Neuronal stem cell (in vitro differentiated cells): ENCODE data around the gene NTRK1.

Source experiments
- DNase-seq: peaks from one replicate; pipeline ENCODE4 v3.0.0-alpha.2; 2013; ENCODE audit warnings: low spot score
- H2AFZ ChIP-seq: one replicate; pipeline ENCODE4 v1.6.1; 2013; ENCODE audit warnings: mild to moderate bottlenecking, low read length, inconsistent platforms
- H2AK5ac ChIP-seq: 2 replicates; pipeline ENCODE4 v1.6.1; 2013; ENCODE audit warnings: low read depth, mild to moderate bottlenecking, inconsistent platforms, low read length, moderate library complexity, mixed read lengths
- H2BK120ac ChIP-seq: 2 replicates; pipeline ENCODE4 v1.6.1; 2013; ENCODE audit warnings: low read depth, mild to moderate bottlenecking, inconsistent platforms, low read length, moderate library complexity, mixed read lengths
- H2BK12ac ChIP-seq: one replicate; pipeline ENCODE4 v1.6.1; 2013; ENCODE audit warnings: low read length, inconsistent platforms
- H2BK15ac ChIP-seq: 2 replicates; pipeline ENCODE4 v1.6.1; 2013; ENCODE audit warnings: mild to moderate bottlenecking, low read length, inconsistent platforms, mixed read lengths
- H2BK5ac ChIP-seq: one replicate; pipeline ENCODE4 v1.6.1; 2013; ENCODE audit warnings: inconsistent platforms, mild to moderate bottlenecking, low read length, moderate library complexity
- H3K14ac ChIP-seq: one replicate; pipeline ENCODE4 v1.6.1; 2013; ENCODE audit warnings: low read length, inconsistent platforms
- H3K18ac ChIP-seq: 2 replicates; pipeline ENCODE4 v1.6.1; 2013; ENCODE audit warnings: low read length, inconsistent platforms
- H3K23ac ChIP-seq: 2 replicates; pipeline ENCODE4 v1.6.1; 2013; ENCODE audit warnings: low read depth, mild to moderate bottlenecking, mixed read lengths, low read length, inconsistent platforms; ENCODE audit not compliant: poor library complexity
- H3K27ac ChIP-seq: replicated peaks from 3 replicates; pipeline ENCODE4 v1.5.1; 2013; ENCODE audit warnings: low read length, inconsistent platforms
- H3K27me3 ChIP-seq, 3 experiments: 2 replicates each; pipeline ENCODE4 v1.6.1; 2013; ENCODE audit warnings: low read length in 3 of 3, mild to moderate bottlenecking in 2 of 3, inconsistent platforms in 1 of 3, low read depth in 1 of 3, mixed read lengths in 1 of 3, moderate library complexity in 1 of 3; ENCODE audit not compliant: control insufficient read depth in 3 of 3, insufficient read depth in 3 of 3
- H3K36me3 ChIP-seq, 2 donors: replicated peaks in 1 of 2; 2 replicates each; pipeline ENCODE4 v1.6.1; 2013; ENCODE audit warnings: low read length in 2 of 2; ENCODE audit not compliant: control insufficient read depth in 2 of 2, insufficient read depth in 2 of 2
- H3K4ac ChIP-seq: 2 replicates; pipeline ENCODE4 v1.6.1; 2013; ENCODE audit warnings: inconsistent platforms, mild to moderate bottlenecking, low read length, moderate library complexity
- H3K4me1 ChIP-seq, 2 donors: 1 replicate in 1 of 2; 2 replicates in 1 of 2; pipeline ENCODE4 v1.6.1; 2013; ENCODE audit warnings: low read length in 2 of 2, low read depth in 1 of 2; ENCODE audit not compliant: control insufficient read depth in 2 of 2, insufficient read depth in 1 of 2
- H3K4me2 ChIP-seq: one replicate; pipeline ENCODE4 v1.6.1; 2013; ENCODE audit warnings: mild to moderate bottlenecking, low read length, inconsistent platforms; ENCODE audit not compliant: insufficient read depth, poor library complexity, severe bottlenecking
- H3K4me3 ChIP-seq, 2 donors: 2 replicates each; pipeline ENCODE4 v1.5.1; 2013; ENCODE audit warnings: low read length in 2 of 2, mild to moderate bottlenecking in 2 of 2, inconsistent platforms in 1 of 2, moderate library complexity in 1 of 2
- H3K79me1 ChIP-seq: one replicate; pipeline ENCODE4 v1.6.1; 2013; ENCODE audit warnings: low read depth, mild to moderate bottlenecking, inconsistent platforms, low read length, moderate library complexity
- H3K9ac ChIP-seq: one replicate; pipeline ENCODE4 v1.6.1; 2013; ENCODE audit warnings: mild to moderate bottlenecking, low read depth, low read length, inconsistent platforms; ENCODE audit not compliant: poor library complexity
- H3K9me3 ChIP-seq, 2 donors: replicated peaks in 1 of 2; 2 replicates each; pipeline versions ENCODE3 to v1.6.1; 2013; ENCODE audit warnings: low read length in 2 of 2, mild to moderate bottlenecking in 2 of 2, inconsistent platforms in 1 of 2, low read depth in 1 of 2, mixed read lengths in 1 of 2, moderate library complexity in 1 of 2; ENCODE audit not compliant: control insufficient read depth in 2 of 2, insufficient read depth in 1 of 2
- H4K8ac ChIP-seq: one replicate; pipeline ENCODE4 v1.6.1; 2013; ENCODE audit warnings: low read depth, mild to moderate bottlenecking, inconsistent platforms, low read length, moderate library complexity
- H4K91ac ChIP-seq: one replicate; pipeline ENCODE4 v1.6.1; 2013; ENCODE audit warnings: low read length, low read depth, mild to moderate bottlenecking, inconsistent platforms; ENCODE audit not compliant: poor library complexity
- WGBS, 2 donors: extraction: QIAGEN DNeasy Blood & Tissue Kit; methylation state at CpG; one replicate each; pipeline ENCODE4 v1.1.7; 2013; ENCODE audit warnings: missing lambda C conversion rate in 2 of 2, mixed read lengths in 1 of 2; ENCODE audit not compliant: insufficient read length in 2 of 2, insufficient replicate concordance in 1 of 2; ENCODE audit errors: extremely low coverage in 2 of 2; 5-methylcytosine and 5-hydroxymethylcytosine counted together

NTRK1 gene

GRCh38 chr1:156887734-156888133 lies 27.1 kb downstream of the NTRK1 start:
- no peaks in the 10 kb centered on the region for H3K79me1 ChIP-seq
- no peak overlapping the region for H4K8ac ChIP-seq
- no peaks in the 10 kb centered on the region for H3K36me3 ChIP-seq
- H2BK120ac ChIP-seq: no peak overlapping the region
- peak overlapping the region; percentile 56 for H3K9ac ChIP-seq
- H3K27ac ChIP-seq: no peak overlapping the region
- H2AK5ac ChIP-seq: peak overlapping the region; percentile 95
- no peak overlapping the region for H2BK5ac ChIP-seq
- peaks cover 5 to 23% of the 10 kb centered on the region in 2 donors for H3K4me1 ChIP-seq
- H3K18ac ChIP-seq: no peak overlapping the region
- no peak overlapping the region for H2BK15ac ChIP-seq
- H4K91ac ChIP-seq: no peak overlapping the region
- H3K27me3 ChIP-seq: peaks cover 0 to 75% (median 17%) of the 10 kb centered on the region in 3 experiments
- H3K4me3 ChIP-seq: no peak overlapping the region
- DNase-seq: no peak
- H3K23ac ChIP-seq: no peak overlapping the region
- H3K4me2 ChIP-seq: no peak overlapping the region
- H3K14ac ChIP-seq: no peak overlapping the region
- no peak overlapping the region for H3K4ac ChIP-seq
- H2AFZ ChIP-seq: no peak overlapping the region
- H3K9me3 ChIP-seq: no peaks in the 10 kb centered on the region
- H2BK12ac ChIP-seq: no peak overlapping the region
- no CpG with 5 or more reads among the region's 6 CpGs for WGBS, 2 donors

DNA sequence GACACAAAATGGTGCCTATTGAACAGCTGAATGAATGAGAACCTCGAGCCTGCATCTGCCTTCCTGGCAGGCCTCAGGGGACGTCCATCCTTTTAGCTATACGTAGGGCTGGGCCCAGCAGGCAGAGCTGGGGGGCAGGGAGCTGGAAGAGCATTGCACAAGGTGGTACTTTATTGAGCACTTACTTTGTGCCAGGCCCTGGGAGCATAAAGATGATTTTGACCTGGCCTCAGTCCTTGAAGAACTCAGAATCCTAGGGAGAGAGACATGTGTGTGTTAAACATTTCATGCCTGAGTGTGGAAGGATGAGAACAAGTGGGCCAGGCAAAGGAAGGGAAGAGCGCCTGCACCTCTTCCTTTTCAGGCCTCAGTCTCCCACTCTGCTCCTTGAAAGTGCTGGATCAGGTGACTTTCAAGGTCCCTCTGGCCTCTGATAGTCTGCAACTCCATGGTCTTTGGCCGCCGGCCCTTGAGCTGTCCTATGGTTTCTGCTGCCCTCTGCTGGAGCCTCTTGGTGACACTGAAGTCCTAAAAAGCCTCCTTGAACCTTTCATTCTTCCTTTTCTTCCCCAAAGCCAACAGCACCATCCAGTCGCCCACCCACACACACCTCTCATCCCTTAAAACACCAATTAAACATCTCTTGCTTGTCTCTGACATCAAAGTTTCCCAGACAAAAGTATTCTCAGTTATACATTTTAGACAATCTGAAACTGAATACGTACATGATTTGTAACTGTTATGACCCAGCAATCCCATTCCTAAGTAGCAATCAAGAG lies 29.3 kb downstream of the NTRK1 start:
- Histone ChIP-seq H4K91ac (no peak overlapping the region), H3K18ac (no peak overlapping the region), H3K36me3 (no peaks in the 10 kb centered on the region), H4K8ac (peak overlapping the region; percentile 68), H3K4me3 (no peak overlapping the region), H3K4ac (no peak overlapping the region), H3K14ac (no peak overlapping the region), H3K9ac (no peak overlapping the region), H2BK12ac (no peak overlapping the region), H2BK15ac (no peak overlapping the region), H3K9me3 (no peaks in the 10 kb centered on the region), H2BK120ac (no peak overlapping the region), H2BK5ac (no peak overlapping the region), H3K23ac (no peak overlapping the region), H3K27me3 (peaks cover 0 to 71% (median 28%) of the 10 kb centered on the region in 3 experiments), H3K4me2 (no peak overlapping the region), H2AFZ (peak overlapping the region; percentile 65), H3K79me1 (no peaks in the 10 kb centered on the region), H3K27ac (no peak overlapping the region), H2AK5ac (no peak overlapping the region), H3K4me1 (peaks cover 5 to 23% of the 10 kb centered on the region in 2 donors)
- DNase-seq: peak; percentile 76
- WGBS, 2 donors: 100% methylated on average over 1 of the region's 8 CpGs; no CpG with 5 or more reads in 1 of the 2 donors

DNA sequence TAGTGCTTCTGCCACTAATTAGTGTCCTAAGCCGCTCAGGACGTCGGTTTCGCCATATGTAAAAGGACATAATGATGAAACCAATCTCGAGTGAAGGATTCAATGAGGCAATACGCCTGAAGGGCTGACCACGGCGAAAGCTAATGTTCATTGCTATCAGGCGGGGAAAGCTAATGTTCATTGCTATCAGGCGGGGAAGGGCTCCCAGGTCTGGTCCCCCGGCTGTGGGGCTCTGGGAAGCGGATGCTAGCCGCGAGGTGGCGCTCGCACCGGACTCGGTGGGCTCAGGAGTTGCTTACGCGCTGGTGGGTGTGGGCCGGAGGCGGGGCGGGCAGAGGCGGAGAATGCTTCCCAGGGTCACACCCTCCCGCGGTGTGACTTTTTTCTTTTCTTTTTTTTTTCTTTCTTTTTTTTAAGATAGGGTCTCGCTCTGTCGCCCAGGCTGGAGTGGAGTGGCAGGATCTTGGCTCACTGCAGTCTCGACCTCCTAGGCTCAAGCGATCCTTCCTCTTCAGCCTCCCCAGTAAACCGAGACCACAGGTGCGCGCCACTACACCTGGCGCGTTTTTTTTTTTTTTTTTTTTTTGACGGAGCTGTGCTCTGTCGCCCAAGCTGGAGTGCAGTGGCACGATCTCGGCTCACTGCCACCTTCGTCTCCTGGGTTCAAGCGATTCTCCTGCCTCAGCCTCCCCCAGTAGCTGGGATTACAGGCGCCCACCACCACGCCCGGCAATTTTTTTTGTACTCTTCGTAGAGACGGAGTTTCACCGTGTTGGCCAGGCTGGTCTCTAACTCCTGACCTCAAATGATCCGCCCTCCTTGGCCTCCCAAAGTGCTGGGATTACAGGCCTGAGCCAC lies 31.8 kb downstream of the NTRK1 start:
- WGBS, 2 donors: no CpG with 5 or more reads among the region's 48 CpGs
- H4K8ac ChIP-seq: no peak overlapping the region
- DNase-seq: peak; percentile 89

More for the DNA sequence above, 31.8 kb downstream of the NTRK1 start:
- no peak overlapping the region for H3K9ac ChIP-seq
- no peak overlapping the region for H3K18ac ChIP-seq
- no peaks in the 10 kb centered on the region for H3K9me3 ChIP-seq
- H3K27me3 ChIP-seq: peaks cover 0 to 63% (median 28%) of the 10 kb centered on the region in 3 experiments
- no peak overlapping the region for H2BK120ac ChIP-seq
- no peaks in the 10 kb centered on the region for H3K79me1 ChIP-seq
- no peak overlapping the region for H2BK12ac ChIP-seq
- no peak overlapping the region for H2AK5ac ChIP-seq
- H3K4me1 ChIP-seq: peaks cover 18 to 22% of the 10 kb centered on the region in 2 donors
- H3K14ac ChIP-seq: no peak overlapping the region
- no peak overlapping the region for H3K4me3 ChIP-seq
- H2BK15ac ChIP-seq: no peak overlapping the region
- no peak overlapping the region for H3K4ac ChIP-seq
- H2AFZ ChIP-seq: peak overlapping the region; percentile 41
- no peak overlapping the region for H3K27ac ChIP-seq
- no peak overlapping the region for H2BK5ac ChIP-seq
- peak overlapping the region; percentile 31 for H3K4me2 ChIP-seq
- no peak overlapping the region for H4K91ac ChIP-seq
- no peaks in the 10 kb centered on the region for H3K36me3 ChIP-seq
- no peak overlapping the region for H3K23ac ChIP-seq
